C4-2B (cell line): ENCODE data around the gene POLE.

Source experiments
- CTCF ChIP-seq: fragments of 450-650 bp; conservative IDR thresholded peaks from 2 replicates; pipeline ENCODE4 v1.5.1; 2017; ENCODE audit warnings: mild to moderate bottlenecking
- ZFX ChIP-seq: fragments of 450-650 bp; IDR thresholded peaks from 2 replicates; pipeline ENCODE4 v1.6.1; 2017

DNA sequence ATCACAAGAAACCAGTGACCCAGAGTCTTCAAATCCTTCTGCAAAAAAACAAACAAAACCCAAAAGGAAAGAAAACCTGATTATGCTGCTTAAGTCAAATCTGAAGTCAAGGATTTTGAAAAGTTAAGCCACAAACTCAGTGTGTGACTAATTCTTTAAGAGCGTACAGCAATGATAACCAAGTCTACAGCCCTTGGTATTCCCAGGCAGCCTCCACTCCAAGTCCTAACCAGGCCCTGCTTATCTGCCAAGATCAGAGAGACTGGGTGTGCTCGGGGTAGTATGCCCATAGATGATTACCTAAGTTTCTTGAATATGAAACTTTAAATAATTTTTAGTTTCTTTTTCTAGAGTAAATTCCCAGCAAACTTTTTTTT, 36.6 kb upstream of the POLE start:
- no peak for TF ChIP-seq ZFX
- TF ChIP-seq CTCF, result no peak
